GM19035 (cell line): ENCODE measurements around the gene MBD2.
A peak's percentile ranks its signal among the peaks of the same experiment; 100 is the strongest.
"Not testable (repeated sequence)": the region's sequence is repeated elsewhere in the genome, so short reads cannot be mapped to it uniquely, and the experiment has no call there.

Source experiments
- ATAC-seq: cut with Tn5 transposase; IDR thresholded peaks from one replicate; pipeline ENCODE4 v1.9.1; 2021; ENCODE audit not compliant: unreplicated experiment

The MBD2 gene

GRCh38 chr18:54224379-54225014 lies at the start of gene MBD2:
MBD2 (minus strand) TSS chr18:54224669; CDS start chr18:54224559, 110 bp downstream.
- ATAC-seq: peak; percentile 91

GRCh38 chr18:54269893-54270844 lies 45.7 kb upstream of the MBD2 start:
- peak; percentile 45 for ATAC-seq

GRCh38 chr18:54268751-54269150 lies 44.3 kb upstream of the MBD2 start:
- no peak for ATAC-seq

GRCh38 chr18:54267701-54268100 lies 43.2 kb upstream of the MBD2 start:
- no peak for ATAC-seq

GRCh38 chr18:54263904-54264336 lies 39.5 kb upstream of the MBD2 start:
- peak; percentile 80 for ATAC-seq

GRCh38 chr18:54261894-54262293 lies 37.4 kb upstream of the MBD2 start:
- ATAC-seq: peak; percentile 63

- ATAC-seq: peak; percentile 25
These were observed 36.1 kb upstream of the MBD2 start for GRCh38 chr18:54260396-54261072.

- ATAC-seq: not testable (repeated sequence)
These were observed 33.3 kb upstream of the MBD2 start for GRCh38 chr18:54257818-54258217.

- no peak for ATAC-seq
These were observed 32.5 kb upstream of the MBD2 start for GRCh38 chr18:54257015-54257414.

- ATAC-seq: no peak
These were observed 30.7 kb upstream of the MBD2 start for GRCh38 chr18:54255141-54255540.

GRCh38 chr18:54254265-54254758 lies 29.8 kb upstream of the MBD2 start:
- no peak for ATAC-seq

GRCh38 chr18:54251606-54252390 lies 27.3 kb upstream of the MBD2 start:
- ATAC-seq: no peak

- ATAC-seq: peak; percentile 62
These were observed 26.4 kb upstream of the MBD2 start for GRCh38 chr18:54250846-54251261.

- no peak for ATAC-seq
These were observed 23.2 kb upstream of the MBD2 start for GRCh38 chr18:54247511-54248175.

- no peak for ATAC-seq
These were observed 17.9 kb upstream of the MBD2 start for GRCh38 chr18:54242327-54242726.

- no peak for ATAC-seq
These were observed 17.0 kb upstream of the MBD2 start for GRCh38 chr18:54241483-54241882.

- no peak for ATAC-seq
These were observed 16.2 kb upstream of the MBD2 start for GRCh38 chr18:54240629-54241107.

- no peak for ATAC-seq
These were observed 15.1 kb upstream of the MBD2 start for GRCh38 chr18:54239601-54240000.

GRCh38 chr18:54239091-54239490 lies 14.6 kb upstream of the MBD2 start:
- ATAC-seq: no peak
